ENCODE data around the gene SMG5. TPM values are rescaled to one million over a fixed set of nuclear protein-coding genes. Genes with fewer than 3 reads are reported as not detected.

Gene SMG5
- total and polyA plus RNA-seq, 4 donors = 37.3 to 68.4 (median 41.4) TPM

DNA sequence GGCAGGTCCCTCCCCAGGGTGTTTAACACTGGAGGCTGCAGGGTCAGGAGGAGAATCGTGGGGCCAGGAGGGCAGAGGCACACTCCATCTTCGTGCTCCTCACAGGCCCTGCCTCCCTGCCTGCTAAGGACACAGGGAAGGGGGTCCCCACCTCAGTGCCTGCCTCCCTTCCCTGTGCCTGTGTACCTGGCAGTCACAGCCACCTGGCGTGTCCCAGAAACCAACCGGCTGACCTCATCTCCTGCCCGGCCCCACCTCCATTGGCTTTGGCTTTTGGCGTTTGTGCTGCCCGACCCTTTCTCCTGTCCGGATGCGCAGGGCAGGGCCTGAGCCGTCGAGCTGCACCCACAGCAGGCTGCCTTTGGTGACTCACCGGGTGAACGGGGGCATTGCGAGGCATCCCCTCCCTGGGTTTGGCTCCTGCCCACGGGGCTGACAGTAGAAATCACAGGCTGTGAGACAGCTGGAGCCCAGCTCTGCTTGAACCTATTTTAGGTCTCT, 41.3 kb downstream of the SMG5 start:
- WGBS, 2 donors = 66 to 69% methylated on average over 15 of the region's 15 CpGs
- Histone ChIP-seq H3K27me3 (ENCODE audit: control insufficient read depth in 3 of 3, insufficient read depth in 3 of 3, low read length in 2 of 3) (peaks cover 0 to 14% (median 12%) of the 10 kb centered on the region in 3 donors), H3K4me3 (no peak overlapping the region), H3K27ac (ENCODE audit: low read depth in 1 of 2, low read length in 1 of 2) (no peak overlapping the region), H3K9ac (ENCODE audit: insufficient read depth in 1 of 2, low read length in 2 of 2) (no peak overlapping the region), H3K9me3 (ENCODE audit: control insufficient read depth in 4 of 4, insufficient read depth in 3 of 4, low read length in 3 of 4) (peaks cover 0 to 3% (median 0%) of the 10 kb centered on the region in 4 donors), H3K4me1 (ENCODE audit: control insufficient read depth in 5 of 5, insufficient read depth in 5 of 5, low read length in 5 of 5) (peaks cover 0 to 11% (median 0%) of the 10 kb centered on the region in 5 donors), H3K36me3 (ENCODE audit: control insufficient read depth in 4 of 4, insufficient read depth in 4 of 4, low read length in 4 of 4) (peaks cover 5 to 44% (median 19%) of the 10 kb centered on the region in 4 donors)
- DNase-seq = no peak
- TF ChIP-seq, protein P1, sequence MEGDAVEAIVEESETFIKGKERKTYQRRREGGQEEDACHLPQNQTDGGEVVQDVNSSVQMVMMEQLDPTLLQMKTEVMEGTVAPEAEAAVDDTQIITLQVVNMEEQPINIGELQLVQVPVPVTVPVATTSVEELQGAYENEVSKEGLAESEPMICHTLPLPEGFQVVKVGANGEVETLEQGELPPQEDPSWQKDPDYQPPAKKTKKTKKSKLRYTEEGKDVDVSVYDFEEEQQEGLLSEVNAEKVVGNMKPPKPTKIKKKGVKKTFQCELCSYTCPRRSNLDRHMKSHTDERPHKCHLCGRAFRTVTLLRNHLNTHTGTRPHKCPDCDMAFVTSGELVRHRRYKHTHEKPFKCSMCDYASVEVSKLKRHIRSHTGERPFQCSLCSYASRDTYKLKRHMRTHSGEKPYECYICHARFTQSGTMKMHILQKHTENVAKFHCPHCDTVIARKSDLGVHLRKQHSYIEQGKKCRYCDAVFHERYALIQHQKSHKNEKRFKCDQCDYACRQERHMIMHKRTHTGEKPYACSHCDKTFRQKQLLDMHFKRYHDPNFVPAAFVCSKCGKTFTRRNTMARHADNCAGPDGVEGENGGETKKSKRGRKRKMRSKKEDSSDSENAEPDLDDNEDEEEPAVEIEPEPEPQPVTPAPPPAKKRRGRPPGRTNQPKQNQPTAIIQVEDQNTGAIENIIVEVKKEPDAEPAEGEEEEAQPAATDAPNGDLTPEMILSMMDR (IDR thresholded peaks at IDR 0.05; ENCODE audit: control extremely low read depth, extremely low read depth) = no peak
- ATAC-seq (ENCODE audit: insufficient read depth, low FRiP score) = no peak

- H3K27ac ChIP-seq (ENCODE audit: low read depth in 1 of 2, low read length in 1 of 2) = no peak overlapping the region
- peaks cover 11 to 62% (median 31%) of the 10 kb centered on the region in 4 donors for H3K36me3 ChIP-seq (ENCODE audit: control insufficient read depth in 4 of 4, insufficient read depth in 4 of 4, low read length in 4 of 4)
Observed at GRCh38 chr1:156238248-156238647, 44.4 kb downstream of the SMG5 start.

GRCh38 chr1:156236164-156236563, 46.5 kb downstream of the SMG5 start:
- Histone ChIP-seq H3K9ac (ENCODE audit: insufficient read depth in 1 of 2, low read length in 2 of 2) (no peak overlapping the region), H3K36me3 (ENCODE audit: control insufficient read depth in 4 of 4, insufficient read depth in 4 of 4, low read length in 4 of 4) (peaks cover 11 to 59% (median 33%) of the 10 kb centered on the region in 4 donors), H3K27me3 (ENCODE audit: control insufficient read depth in 3 of 3, insufficient read depth in 3 of 3, low read length in 2 of 3) (no peaks in the 10 kb centered on the region), H3K4me3 (no peak overlapping the region), H3K4me1 (ENCODE audit: control insufficient read depth in 5 of 5, insufficient read depth in 5 of 5, low read length in 5 of 5) (no peaks in the 10 kb centered on the region), H3K27ac (ENCODE audit: low read depth in 1 of 2, low read length in 1 of 2) (no peak overlapping the region), H3K9me3 (ENCODE audit: control insufficient read depth in 4 of 4, insufficient read depth in 3 of 4, low read length in 3 of 4) (peaks cover 0 to 3% (median 0%) of the 10 kb centered on the region in 4 donors)
- no peak for DNase-seq
- TF ChIP-seq, protein P1 (IDR thresholded peaks at IDR 0.05; ENCODE audit: control extremely low read depth, extremely low read depth) = no peak
- WGBS, 2 donors = 95 to 96% methylated on average over 12 of the region's 12 CpGs
- ATAC-seq (ENCODE audit: insufficient read depth, low FRiP score) = no peak

More at GRCh38 chr1:156238248-156238647, 44.4 kb downstream of the SMG5 start:
- Histone ChIP-seq H3K9me3 (ENCODE audit: control insufficient read depth in 4 of 4, insufficient read depth in 3 of 4, low read length in 3 of 4) (peaks cover 0 to 3% (median 0%) of the 10 kb centered on the region in 4 donors), H3K4me3 (no peak overlapping the region), H3K9ac (ENCODE audit: insufficient read depth in 1 of 2, low read length in 2 of 2) (no peak overlapping the region), H3K4me1 (ENCODE audit: control insufficient read depth in 5 of 5, insufficient read depth in 5 of 5, low read length in 5 of 5) (no peaks in the 10 kb centered on the region), H3K27me3 (ENCODE audit: control insufficient read depth in 3 of 3, insufficient read depth in 3 of 3, low read length in 2 of 3) (no peaks in the 10 kb centered on the region)
- WGBS, 2 donors = 95% methylated on average over 5 of the region's 5 CpGs
- TF ChIP-seq, protein P1 (IDR thresholded peaks at IDR 0.05; ENCODE audit: control extremely low read depth, extremely low read depth) = no peak
- DNase-seq = no peak
- no peak for ATAC-seq (ENCODE audit: insufficient read depth, low FRiP score)

All from lung (tissue), 12 donors.